Stimulated activated effector memory CD8-positive, alpha-beta T cell treated with anti-CD3 and anti-CD28 coated beads, Interleukin-12 subunit alpha, Interleukin-12 subunit beta, amount 100 ng/mL, for 72 hours (primary cell): ENCODE data around the gene ACBD6.

ENCODE experiments used
- ATAC-seq: fragments of 150-1000 bp; cut with Tn5 transposase; 2 replicates; pipeline ENCODE4 v1.10.0; 2021
- DNase-seq, 2 donors: peaks; one replicate each; pipeline ENCODE4 v3.0.0; 2021 to 2022; ENCODE audit warnings: low spot score in 2 of 2
- H3K27ac Mint-ChIP-seq: one replicate; pipeline ENCODE4 v1.8.0; 2022; ENCODE audit warnings: mild to moderate bottlenecking, mixed read lengths
- H3K36me3 Mint-ChIP-seq: one replicate; pipeline ENCODE4 v1.8.0; 2022; ENCODE audit warnings: mild to moderate bottlenecking, mixed read lengths
- H3K4me1 Mint-ChIP-seq: one replicate; pipeline ENCODE4 v1.8.0; 2022; ENCODE audit warnings: mixed read lengths
- H3K4me3 Mint-ChIP-seq: one replicate; pipeline ENCODE4 v1.8.0; 2022; ENCODE audit warnings: mild to moderate bottlenecking, mixed read lengths
- H3K9me3 Mint-ChIP-seq: one replicate; pipeline ENCODE4 v1.8.0; 2022; ENCODE audit warnings: mixed read lengths

The ACBD6 gene

GRCh38 chr1:180533266-180533987 lies 31.1 kb upstream of the ACBD6 start:
- H3K36me3 Mint-ChIP-seq: no peaks in the 10 kb centered on the region
- no peak overlapping the region for H3K4me3 Mint-ChIP-seq
- no peak overlapping the region for H3K27ac Mint-ChIP-seq
- DNase-seq: peak; percentile 57 to 80
- no peaks in the 10 kb centered on the region for H3K4me1 Mint-ChIP-seq
- no peaks in the 10 kb centered on the region for H3K9me3 Mint-ChIP-seq
- ATAC-seq: peak; percentile 75

GRCh38 chr1:180532854-180533253 lies 30.5 kb upstream of the ACBD6 start:
- no peak overlapping the region for H3K27ac Mint-ChIP-seq
- DNase-seq: no peak
- H3K36me3 Mint-ChIP-seq: no peaks in the 10 kb centered on the region
- ATAC-seq: no peak
- H3K4me1 Mint-ChIP-seq: no peaks in the 10 kb centered on the region
- H3K9me3 Mint-ChIP-seq: no peaks in the 10 kb centered on the region
- H3K4me3 Mint-ChIP-seq: no peak overlapping the region

- no peak for ATAC-seq
- DNase-seq: no peak
Observed at GRCh38 chr1:180530501-180530900, 28.1 kb upstream of the ACBD6 start.

GRCh38 chr1:180528868-180529470 lies 26.6 kb upstream of the ACBD6 start:
- H3K4me1 Mint-ChIP-seq: peaks cover 5% of the 10 kb centered on the region
- H3K4me3 Mint-ChIP-seq: no peak overlapping the region
- H3K9me3 Mint-ChIP-seq: no peaks in the 10 kb centered on the region
- no peak for ATAC-seq
- no peaks in the 10 kb centered on the region for H3K36me3 Mint-ChIP-seq
- DNase-seq: no peak
- no peak overlapping the region for H3K27ac Mint-ChIP-seq

More at GRCh38 chr1:180530501-180530900, 28.1 kb upstream of the ACBD6 start:
- no peaks in the 10 kb centered on the region for H3K9me3 Mint-ChIP-seq
- H3K27ac Mint-ChIP-seq: no peak overlapping the region
- H3K4me3 Mint-ChIP-seq: no peak overlapping the region
- H3K4me1 Mint-ChIP-seq: peaks cover 3% of the 10 kb centered on the region
- no peaks in the 10 kb centered on the region for H3K36me3 Mint-ChIP-seq

GRCh38 chr1:180527101-180527669 lies 24.8 kb upstream of the ACBD6 start:
- no peak for DNase-seq
- Mint-ChIP-seq H3K4me1 (peaks cover 5% of the 10 kb centered on the region), H3K27ac (no peak overlapping the region), H3K4me3 (no peak overlapping the region), H3K9me3 (no peaks in the 10 kb centered on the region), H3K36me3 (no peaks in the 10 kb centered on the region)
- ATAC-seq: no peak

- H3K4me3 Mint-ChIP-seq: no peak overlapping the region
- ATAC-seq (no peak), DNase-seq (no peak)
- no peaks in the 10 kb centered on the region for H3K36me3 Mint-ChIP-seq
- H3K27ac Mint-ChIP-seq: no peak overlapping the region
- H3K4me1 Mint-ChIP-seq: peaks cover 5% of the 10 kb centered on the region
- no peaks in the 10 kb centered on the region for H3K9me3 Mint-ChIP-seq
Observed at GRCh38 chr1:180525715-180526039, 23.3 kb upstream of the ACBD6 start.

- no peak overlapping the region for H3K4me3 Mint-ChIP-seq
- no peak overlapping the region for H3K27ac Mint-ChIP-seq
- ATAC-seq: peak; percentile 27
- DNase-seq: no peak
- H3K36me3 Mint-ChIP-seq: no peaks in the 10 kb centered on the region
- H3K9me3 Mint-ChIP-seq: no peaks in the 10 kb centered on the region
- peaks cover 5% of the 10 kb centered on the region for H3K4me1 Mint-ChIP-seq
Observed at GRCh38 chr1:180524915-180525714, 22.7 kb upstream of the ACBD6 start.

- H3K36me3 Mint-ChIP-seq: no peaks in the 10 kb centered on the region
- peaks cover 5% of the 10 kb centered on the region for H3K4me1 Mint-ChIP-seq
- no peak overlapping the region for H3K27ac Mint-ChIP-seq
- H3K4me3 Mint-ChIP-seq: no peak overlapping the region
- DNase-seq: no peak
- H3K9me3 Mint-ChIP-seq: no peaks in the 10 kb centered on the region
- no peak for ATAC-seq
Observed at GRCh38 chr1:180524160-180524914, 22.0 kb upstream of the ACBD6 start.

- Mint-ChIP-seq H3K27ac (no peak overlapping the region), H3K36me3 (no peaks in the 10 kb centered on the region)
Observed at GRCh38 chr1:180522213-180522515, 19.8 kb upstream of the ACBD6 start.

GRCh38 chr1:180521474-180522212 lies 19.3 kb upstream of the ACBD6 start:
- ATAC-seq: no peak
- H3K9me3 Mint-ChIP-seq: no peaks in the 10 kb centered on the region
- H3K36me3 Mint-ChIP-seq: no peaks in the 10 kb centered on the region
- no peak for DNase-seq
- no peak overlapping the region for H3K4me3 Mint-ChIP-seq
- H3K4me1 Mint-ChIP-seq: peaks cover 5% of the 10 kb centered on the region
- H3K27ac Mint-ChIP-seq: no peak overlapping the region

More at GRCh38 chr1:180522213-180522515, 19.8 kb upstream of the ACBD6 start:
- no peaks in the 10 kb centered on the region for H3K9me3 Mint-ChIP-seq
- peaks cover 5% of the 10 kb centered on the region for H3K4me1 Mint-ChIP-seq
- DNase-seq: no peak
- H3K4me3 Mint-ChIP-seq: no peak overlapping the region
- ATAC-seq: no peak

GRCh38 chr1:180519846-180520245 lies 17.5 kb upstream of the ACBD6 start:
- no peaks in the 10 kb centered on the region for H3K9me3 Mint-ChIP-seq
- no peaks in the 10 kb centered on the region for H3K36me3 Mint-ChIP-seq
- H3K4me3 Mint-ChIP-seq: no peak overlapping the region
- ATAC-seq: no peak
- no peak overlapping the region for H3K27ac Mint-ChIP-seq
- H3K4me1 Mint-ChIP-seq: no peaks in the 10 kb centered on the region
- DNase-seq: no peak

- Mint-ChIP-seq H3K27ac (no peak overlapping the region), H3K36me3 (no peaks in the 10 kb centered on the region), H3K9me3 (no peaks in the 10 kb centered on the region), H3K4me3 (no peak overlapping the region), H3K4me1 (no peaks in the 10 kb centered on the region)
- ATAC-seq (peak; percentile 90), DNase-seq (peak; percentile 29 to 64)
Observed at GRCh38 chr1:180515857-180516388, 13.5 kb upstream of the ACBD6 start.

GRCh38 chr1:180515364-180515763 lies 13.0 kb upstream of the ACBD6 start:
- no peak for DNase-seq
- ATAC-seq: no peak
- Mint-ChIP-seq H3K36me3 (no peaks in the 10 kb centered on the region), H3K4me3 (no peak overlapping the region), H3K27ac (no peak overlapping the region), H3K9me3 (no peaks in the 10 kb centered on the region), H3K4me1 (no peaks in the 10 kb centered on the region)

- H3K36me3 Mint-ChIP-seq: no peaks in the 10 kb centered on the region
- ATAC-seq: no peak
- no peak overlapping the region for H3K27ac Mint-ChIP-seq
- no peaks in the 10 kb centered on the region for H3K9me3 Mint-ChIP-seq
- DNase-seq: no peak
- no peaks in the 10 kb centered on the region for H3K4me1 Mint-ChIP-seq
- H3K4me3 Mint-ChIP-seq: no peak overlapping the region
Observed at GRCh38 chr1:180513531-180513930, 11.2 kb upstream of the ACBD6 start.
